ENCODE data around the gene STARD3.
A peak's percentile ranks its signal among the peaks of the same experiment; 100 is the strongest.

The STARD3 gene

DNA sequence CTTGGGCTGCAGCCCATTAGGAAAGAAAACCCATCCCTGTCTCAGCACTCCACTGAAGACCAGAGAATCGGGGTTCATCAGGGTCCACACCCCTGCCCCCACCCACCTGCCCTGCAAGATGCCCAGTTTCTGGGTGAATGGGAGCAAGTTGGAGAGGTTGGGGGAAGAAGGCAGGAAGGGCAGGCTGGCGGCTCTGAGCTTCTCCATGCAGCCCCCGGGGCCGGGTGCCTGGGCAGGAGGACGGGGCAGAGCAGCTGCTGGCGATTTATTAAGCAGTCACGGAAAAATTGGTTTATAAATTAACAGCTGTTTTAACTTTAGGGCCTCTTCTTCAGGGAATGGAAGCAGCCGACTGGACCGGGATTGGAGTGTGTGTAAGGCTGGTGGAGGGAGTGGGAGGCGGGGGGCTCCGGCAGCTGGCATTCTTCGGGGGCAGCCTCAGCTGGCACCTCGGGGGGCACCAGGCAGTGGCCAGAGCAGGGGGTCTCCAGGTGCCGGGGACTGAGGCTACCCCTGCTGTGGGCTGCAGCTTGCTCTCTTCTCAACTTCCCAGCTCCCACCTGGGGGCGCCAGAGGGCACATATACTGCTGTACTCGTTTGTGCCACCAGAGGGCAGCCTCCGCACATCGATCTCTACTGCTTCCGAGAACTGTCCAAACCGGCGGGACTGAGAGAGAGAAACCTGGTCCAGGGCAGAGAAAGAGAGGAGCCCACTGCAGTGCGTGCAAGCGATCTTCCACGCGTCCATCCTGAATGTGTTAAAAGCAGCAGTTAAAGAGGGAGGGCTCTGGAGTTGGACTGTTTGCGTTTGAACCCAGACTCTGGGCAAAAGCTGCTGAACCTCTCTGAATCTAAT is 15.2 kb upstream of the STARD3 start:
- DNase-seq: peak; percentile 71

DNA sequence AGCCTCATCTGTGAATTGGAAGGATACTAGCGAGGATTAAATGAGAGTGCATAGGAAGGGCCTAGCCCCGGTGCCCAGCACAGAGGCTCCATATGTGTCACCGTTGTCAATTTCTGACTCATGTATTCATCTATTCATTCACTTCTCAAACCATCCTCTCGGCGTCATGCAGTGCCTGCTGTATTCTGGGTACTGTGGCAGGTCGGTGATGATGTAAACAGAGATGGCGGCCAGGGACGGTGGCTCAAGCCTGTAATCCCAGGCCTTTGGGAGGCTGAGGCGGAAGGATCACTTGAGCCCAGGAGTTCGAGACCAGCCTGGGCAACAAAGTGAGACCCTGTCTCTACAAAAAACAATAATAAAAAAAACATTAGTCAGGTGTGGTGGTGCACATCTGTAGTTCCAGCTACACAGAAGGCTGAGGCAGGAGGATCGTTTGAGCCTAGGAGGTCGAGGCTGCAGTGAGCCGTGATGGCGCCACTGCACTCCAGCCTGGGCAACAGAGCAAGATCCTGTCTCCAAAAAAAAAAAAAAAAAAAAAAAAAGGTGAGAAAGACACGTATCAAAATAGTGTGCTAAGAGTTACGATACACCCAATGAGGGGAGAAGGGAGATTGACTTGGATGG is 14.5 kb upstream of the STARD3 start:
- DNase-seq: no peak

DNA sequence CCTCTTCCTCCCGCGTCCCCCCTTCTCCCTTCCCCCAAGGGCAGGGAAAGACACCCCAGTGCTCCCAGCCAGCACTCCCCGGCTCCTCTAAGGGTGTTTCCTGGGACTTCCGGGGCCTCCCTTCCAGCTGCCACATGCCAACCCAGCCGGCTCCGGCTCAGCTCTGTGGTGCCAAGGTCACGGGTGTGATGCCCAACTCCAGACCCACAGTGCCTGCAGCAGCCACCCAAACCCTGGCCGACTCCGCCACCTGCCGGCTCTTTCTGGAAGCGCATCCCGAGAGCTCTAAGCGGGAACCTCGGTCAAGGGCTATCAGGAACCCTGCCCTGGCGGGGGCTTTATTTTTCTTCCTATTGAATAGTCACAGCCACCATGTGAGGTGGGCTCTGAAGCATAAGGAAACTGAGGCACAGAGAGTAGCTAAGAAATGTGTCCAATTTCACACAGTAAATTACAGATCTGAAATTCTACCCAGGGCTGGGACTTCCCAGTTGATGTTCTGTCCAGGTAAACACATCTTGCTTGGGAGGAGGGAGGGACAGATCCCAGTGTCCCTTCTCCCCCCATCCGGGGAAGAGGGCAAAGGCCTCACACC is 13.5 kb upstream of the STARD3 start:
- peak; percentile 16 for DNase-seq

DNA sequence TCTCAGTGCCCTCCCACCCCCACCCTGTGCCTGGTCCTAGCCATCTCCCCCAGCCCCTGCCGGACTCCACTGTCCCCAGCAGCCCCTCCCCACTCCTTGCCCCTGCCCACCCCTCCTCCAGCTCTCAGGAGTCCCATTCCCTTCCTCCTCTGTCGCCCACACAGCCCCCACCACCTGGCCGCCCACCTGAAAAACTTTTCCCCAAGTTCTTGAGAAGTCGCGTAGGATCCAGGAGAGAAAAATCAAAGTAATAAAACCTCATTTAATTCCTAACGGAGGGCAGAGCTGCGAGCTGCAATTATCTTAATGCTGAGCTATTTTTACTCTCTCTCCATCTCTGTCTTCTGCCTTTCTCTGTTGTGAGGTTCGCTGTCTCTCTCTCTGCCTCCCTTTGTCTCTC is 12.6 kb upstream of the STARD3 start:
- DNase-seq: no peak

DNA sequence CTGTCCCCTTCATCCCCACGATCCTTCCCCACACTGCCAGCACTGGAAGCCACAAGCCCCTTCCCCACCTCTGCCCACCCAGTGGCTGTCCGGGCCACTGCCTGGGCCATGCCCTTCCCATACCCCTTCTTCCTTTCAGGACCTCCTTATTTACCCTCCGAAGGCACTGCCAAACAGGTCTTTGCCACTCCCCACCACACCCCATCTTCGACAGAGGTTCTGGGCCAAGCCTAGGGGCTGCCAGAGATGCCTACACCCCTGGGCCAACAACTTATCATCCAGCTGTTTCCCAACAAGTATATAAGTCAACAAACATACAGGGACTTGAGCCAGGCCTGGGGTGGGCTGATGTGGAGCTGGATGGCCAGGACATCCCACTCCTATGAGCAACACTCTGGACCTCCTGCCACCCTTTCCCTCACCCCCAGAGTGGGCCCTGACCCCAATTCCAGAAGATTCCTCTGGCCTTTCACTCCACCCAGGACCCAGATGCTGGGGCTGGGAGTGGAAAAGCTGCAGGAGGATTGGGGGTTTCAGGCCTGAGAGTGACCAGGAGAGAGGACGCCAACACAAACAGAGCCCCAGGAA is 11.7 kb upstream of the STARD3 start:
- DNase-seq: no peak

DNA sequence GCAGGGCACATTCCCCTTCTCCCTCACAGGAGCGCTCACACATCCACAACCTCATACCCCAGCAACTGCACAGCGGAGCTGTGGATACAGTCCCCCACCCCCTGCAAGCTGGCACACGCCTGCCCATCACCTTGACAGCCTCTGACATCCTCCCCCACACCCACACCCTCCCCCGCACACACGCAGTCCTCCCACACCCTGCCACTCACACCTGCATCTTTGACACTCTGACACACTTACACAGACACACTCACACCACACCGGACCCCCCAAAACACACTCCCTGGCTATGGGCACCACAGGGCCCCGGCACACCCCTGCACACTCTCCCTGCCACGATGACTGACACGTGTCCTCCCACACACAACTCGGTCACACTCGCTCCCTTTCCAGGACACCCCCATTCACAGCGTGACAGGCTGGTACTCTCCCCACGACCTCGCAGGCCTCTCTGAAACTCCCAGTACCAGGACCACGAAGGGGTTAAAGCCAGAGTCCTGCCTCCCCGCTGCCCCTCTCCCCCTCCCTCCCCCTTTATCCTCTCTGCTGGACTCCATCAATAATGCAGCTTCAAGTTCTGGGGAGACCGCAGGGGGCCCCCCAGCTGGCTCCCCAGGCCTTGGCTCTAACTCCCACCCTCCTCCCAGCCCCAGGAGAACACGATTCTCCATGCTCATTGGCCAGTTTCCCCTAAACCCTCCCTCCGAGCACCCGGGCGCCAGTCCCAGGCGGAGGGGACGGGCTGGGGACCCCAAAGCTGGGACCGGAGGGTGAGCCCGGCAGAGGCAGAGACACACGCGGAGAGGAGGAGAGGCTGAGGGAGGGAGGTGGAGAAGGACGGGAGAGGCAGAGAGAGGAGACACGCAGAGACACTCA is 10.5 kb upstream of the STARD3 start, which contains the start of gene PPP1R1B:
PPP1R1B (plus strand) TSS at position 782 of the 876 bp plus-strand sequence. CDS start 441 bp downstream, outside the sequence.
- DNase-seq: no peak

DNA sequence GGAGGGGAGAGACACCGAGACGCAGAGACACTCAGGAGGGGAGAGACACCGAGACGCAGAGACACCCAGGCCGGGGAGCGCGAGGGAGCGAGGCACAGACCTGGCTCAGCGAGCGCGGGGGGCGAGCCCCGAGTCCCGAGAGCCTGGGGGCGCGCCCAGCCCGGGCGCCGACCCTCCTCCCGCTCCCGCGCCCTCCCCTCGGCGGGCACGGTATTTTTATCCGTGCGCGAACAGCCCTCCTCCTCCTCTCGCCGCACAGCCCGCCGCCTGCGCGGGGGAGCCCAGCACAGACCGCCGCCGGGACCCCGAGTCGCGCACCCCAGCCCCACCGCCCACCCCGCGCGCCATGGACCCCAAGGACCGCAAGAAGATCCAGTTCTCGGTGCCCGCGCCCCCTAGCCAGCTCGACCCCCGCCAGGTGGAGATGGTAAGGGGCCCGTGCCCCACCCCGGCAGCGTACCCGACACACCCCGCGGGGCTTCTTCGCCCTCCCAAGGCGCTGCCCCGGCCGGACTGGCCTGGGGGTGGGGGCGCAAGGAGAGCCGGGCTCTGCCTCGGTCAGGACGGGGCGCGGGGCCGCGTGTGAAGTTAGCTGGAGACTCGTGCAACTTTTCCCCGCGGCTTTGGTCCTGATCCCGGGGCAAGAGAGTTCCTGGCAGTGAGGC is 9.8 kb upstream of the STARD3 start:
- no peak for DNase-seq

DNA sequence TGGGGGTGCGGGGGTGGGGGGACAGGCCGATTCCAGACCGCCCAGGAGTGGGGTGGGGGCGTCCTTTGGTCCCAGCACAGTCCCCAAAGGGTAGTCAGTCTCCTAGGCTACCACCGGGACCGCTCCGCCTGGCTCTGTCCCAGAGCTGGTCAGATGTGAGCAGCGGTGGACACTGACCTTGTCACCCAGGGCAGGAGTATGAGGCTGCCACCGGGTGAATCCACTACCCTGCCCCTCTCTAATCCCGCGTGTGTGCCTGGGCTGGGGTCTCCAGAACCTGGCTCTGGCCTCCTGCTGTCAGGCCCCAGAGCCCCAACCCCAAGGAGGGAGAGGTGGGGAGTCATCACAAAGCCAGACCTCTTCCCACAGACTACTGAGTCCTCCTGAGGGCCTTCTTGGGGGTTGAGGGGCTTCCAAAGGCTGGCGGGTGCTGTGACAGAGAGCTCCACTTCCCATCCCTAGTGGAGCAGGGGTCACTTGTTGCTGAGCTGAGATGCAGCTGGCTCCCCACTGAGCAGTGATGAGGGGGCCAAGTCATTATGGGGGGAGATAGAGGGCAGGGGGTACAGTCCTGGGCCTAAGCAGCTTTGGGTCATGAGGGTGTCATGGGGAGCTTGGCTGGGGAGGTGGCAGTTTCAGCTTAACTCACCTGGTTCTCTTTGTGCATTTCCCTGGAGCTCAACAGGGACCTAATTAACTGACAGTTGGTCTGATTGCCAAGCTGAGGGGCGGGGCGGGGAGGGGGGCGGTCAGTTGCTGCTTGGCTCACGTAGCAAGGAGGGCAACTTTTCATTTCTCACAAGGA is 9.0 kb upstream of the STARD3 start:
- no peak for DNase-seq

DNA sequence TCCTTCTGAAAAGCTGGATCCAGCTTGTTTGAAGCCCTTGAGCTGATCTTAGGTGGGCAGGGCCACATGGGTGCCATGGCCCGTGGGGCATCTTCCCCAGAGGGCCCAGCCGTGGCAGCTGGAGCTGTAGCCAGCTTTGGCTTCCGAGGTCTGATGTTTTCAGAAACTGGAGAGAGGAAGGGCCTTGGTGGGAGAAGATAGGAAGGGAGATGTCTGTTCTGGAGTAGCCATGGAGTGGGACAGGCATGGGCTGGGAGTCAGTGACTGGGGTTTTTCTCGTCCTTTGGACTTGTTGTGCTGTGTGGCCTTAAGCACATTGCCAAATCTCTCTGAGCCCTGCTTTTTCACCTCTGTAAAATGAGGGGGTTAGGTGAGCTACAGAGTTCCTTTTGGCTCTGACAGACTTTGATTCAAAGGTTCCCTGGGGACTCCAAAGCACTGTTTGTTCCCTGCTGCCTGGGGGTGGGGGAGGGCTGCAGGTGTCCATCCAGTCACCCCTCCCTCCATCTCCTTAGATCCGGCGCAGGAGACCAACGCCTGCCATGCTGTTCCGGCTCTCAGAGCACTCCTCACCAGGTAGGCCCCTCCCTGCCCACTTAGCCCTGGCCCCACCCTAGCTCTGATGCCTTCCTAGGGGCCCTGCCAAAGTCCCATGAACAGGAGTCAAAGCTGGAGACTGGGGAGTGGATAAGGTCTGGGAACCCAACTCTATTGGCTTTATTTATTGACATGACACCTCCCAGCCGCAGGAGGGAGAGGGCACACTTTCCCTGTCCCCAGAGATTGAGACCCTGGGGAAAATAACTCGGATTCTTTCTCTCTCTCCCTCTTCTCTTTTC is 8.1 kb upstream of the STARD3 start:
- DNase-seq: no peak

DNA sequence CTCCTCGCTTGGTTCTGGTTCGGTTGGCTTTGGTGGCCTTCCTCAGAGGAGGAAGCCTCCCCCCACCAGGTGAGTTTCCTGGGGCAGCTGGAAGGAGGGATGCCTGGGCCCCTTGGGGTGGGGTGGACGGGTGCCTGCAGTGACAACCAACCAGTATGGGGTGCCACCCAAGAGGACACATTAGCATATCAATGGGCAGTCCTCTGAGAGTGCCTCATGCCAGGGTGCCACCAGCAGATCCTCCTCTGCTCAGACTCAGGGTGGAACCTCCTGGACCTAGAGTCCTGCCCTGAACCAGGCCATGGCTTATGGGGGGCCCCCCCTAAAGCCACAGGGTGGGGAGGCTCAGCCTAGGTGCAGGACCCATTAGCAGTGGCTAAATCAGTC is 7.5 kb upstream of the STARD3 start:
- no peak for DNase-seq

DNA sequence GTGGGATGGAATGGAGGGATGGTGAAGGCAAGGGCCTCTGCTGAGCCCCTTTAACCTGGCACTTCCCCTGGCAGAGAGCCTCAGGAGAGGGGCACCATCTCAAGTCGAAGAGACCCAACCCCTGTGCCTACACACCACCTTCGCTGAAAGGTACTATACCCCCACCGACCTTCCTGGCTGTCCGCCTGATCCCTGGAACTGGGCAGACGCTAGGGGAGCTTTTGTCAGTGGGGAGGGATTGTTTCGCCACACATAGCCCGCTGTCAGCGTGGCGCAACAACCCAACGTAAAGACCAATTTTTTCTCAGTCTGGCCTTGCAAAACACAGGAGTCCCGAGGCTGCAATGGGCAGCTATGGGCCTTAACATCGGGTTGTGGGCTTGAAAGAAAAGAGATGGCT is 7.0 kb upstream of the STARD3 start:
- DNase-seq: no peak

DNA sequence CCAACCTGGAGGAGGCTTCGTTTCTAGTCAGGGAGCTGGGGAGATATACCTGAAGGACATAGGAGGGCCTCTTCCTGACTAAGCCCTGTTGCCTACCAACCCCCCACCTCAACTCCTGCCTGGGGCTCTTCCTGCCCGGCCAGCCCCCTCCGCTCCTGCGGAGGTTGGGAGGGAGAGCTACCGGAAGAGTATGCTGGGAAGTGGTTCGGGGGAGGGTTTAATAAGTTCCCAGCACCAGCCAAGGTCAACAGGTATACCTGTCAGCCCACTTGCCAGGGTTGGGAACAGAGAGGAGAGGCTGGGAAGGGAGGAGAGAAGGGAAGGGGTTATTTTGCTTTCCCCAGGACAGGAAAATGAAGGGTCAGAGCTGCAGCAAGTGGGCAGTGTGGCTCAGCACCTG is 5.5 kb upstream of the STARD3 start:
- no peak for DNase-seq

DNA sequence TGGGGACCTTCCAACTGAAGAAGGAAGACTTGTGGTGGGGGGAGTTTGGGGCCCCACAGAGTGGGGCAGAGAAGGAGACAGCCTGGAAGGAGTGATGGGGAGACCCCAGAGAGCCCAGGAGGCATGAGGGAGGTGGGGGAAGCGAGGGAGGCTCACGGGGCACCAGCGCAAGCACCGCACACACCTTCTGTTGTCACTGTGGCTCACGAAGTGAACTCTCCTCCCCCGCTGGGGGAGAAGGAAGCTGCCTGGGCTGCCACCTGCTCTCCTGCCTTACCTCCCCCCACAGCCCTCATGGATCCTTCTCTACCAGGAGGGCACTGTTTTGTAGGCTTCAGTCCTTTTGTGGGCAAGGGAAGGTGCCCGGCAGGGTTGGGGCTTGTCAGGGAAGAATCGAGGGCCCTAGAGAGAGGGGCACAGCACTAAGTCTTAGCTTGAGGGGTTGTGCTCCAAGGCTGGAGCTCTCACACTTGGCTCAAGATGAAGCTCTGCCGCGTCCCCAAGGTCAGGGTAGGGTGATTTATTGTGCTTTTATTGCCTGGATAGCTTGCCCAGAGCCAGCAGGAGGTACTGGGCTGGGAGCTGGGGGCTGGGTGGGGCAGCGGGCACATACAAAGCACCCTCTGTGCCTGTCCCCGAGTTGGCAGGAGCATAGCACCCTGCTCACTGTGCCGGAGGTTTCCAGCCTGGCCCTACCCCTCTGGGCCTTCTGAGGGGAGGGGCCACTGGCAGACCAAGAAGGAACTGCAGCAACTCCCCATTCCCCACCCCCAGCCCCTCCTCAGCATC is 4.6 kb upstream of the STARD3 start:
- no peak for DNase-seq

DNA sequence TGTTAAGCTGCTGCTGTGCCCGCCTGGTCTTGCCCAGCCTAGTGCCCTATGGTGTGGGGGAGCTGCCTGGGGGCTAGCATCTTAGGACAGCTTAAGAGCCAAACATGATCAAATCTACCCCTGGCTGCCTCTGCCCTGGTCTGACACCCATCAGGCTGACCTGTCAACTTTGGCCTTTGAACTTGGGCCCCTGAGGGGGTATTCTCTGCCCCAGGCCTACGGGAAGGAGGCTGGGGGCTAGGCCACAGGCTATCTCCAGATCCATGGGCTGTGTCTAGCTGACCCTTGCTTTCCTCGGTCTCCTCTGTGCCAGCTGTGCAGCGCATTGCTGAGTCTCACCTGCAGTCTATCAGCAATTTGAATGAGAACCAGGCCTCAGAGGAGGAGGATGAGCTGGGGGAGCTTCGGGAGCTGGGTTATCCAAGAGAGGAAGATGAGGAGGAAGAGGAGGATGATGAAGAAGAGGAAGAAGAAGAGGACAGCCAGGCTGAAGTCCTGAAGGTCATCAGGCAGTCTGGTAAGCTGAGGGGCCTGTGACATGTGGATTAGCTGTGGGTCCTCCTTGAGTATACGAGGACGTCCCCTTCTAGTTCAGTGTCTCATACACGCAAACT is 3.3 kb upstream of the STARD3 start:
- no peak for DNase-seq

DNA sequence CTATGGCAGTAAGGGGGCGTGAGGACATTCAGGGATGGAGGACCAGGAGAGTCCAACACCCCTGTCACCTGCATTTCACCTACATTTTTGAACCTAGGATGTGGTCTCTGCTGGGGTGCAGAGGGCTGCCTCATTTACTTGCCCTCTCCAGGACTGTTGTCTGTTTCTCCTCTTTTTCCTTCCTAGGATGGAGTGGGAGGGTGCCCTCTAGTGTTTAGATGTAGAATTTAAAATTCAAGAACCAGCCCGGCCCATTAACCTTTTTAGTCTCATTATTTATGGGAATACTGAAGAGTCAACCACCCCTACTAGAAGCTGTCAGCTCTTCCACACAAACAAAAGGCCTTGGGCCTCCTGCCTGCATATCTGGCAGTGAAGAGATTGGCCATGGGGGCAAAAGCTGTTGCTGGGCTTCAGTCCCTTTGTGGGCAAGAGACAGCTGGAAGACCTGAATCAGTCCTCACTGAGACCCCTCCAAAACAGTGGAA is 2.5 kb upstream of the STARD3 start:
- DNase-seq: no peak

DNA sequence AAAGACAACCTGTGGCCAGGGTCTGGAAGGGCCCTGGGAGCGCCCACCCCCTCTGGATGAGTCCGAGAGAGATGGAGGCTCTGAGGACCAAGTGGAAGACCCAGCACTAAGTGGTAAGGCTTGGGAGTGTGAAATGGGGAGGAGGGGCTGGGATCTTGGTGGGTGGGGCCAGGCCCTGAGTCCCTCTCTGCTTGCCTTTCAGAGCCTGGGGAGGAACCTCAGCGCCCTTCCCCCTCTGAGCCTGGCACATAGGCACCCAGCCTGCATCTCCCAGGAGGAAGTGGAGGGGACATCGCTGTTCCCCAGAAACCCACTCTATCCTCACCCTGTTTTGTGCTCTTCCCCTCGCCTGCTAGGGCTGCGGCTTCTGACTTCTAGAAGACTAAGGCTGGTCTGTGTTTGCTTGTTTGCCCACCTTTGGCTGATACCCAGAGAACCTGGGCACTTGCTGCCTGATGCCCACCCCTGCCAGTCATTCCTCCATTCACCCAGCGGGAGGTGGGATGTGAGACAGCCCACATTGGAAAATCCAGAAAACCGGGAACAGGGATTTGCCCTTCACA is 1.2 kb upstream of the STARD3 start:
- no peak for DNase-seq

DNA sequence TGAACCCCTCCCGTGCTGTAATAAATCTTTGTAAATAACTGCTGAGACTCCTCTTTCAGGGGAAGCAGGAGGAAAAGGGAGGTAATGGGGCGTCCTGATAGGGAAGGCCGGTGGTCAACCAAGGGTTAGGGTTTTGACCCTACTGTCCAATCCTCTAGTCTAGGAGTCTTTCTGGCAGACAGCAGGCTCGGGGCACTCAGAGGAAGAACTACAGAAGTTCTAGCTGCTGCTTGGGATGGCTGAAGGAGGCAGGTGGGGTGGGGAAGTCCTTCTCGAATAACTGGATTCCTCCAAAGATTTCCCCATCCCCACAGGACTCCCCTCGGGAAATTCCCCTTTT is 387 bp upstream of the STARD3 start:
- no peak for DNase-seq

DNA sequence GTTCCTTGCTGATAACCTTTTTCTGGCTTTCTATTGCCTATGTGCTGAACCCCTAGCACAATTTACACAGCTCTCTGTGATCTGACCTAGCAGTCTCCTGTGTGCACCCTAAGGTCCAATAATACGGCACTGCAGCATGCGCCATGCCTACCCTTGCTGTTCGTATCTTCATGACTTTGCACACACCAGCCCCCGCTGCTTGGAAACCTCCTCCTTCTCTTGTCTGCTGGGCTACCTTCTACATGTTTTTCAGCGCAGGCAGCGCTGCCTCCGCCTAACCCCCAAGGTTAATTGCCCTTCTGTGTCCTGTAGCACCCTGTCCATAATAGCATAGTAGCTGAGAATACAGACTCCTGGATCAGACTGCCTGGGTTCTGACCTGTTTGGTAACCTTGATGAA is 1.4 kb downstream of the STARD3 start:
- no peak for DNase-seq

DNA sequence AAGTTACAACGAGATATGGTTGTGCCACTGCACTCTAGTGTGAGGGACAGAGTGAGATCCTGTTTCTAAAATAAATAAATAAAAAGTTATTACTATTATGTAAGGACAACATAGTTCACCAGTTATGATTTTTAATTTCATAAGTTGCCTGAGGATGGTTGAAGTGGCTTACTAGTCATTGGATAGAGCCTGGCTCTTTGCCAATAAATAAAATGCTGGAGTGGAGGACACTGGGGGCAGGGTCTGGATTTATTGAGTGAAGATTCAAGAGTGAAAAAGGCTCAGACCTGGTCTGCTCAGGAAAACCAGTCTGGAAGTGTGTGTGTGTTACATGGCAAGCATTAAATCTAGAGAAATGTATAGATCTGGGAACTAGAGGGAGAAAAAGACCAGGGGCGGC is 2.1 kb downstream of the STARD3 start:
- no peak for DNase-seq
